Measurements from ENCODE around the gene ULBP3.

The ULBP3 gene

GRCh38 chr6:150068720-150069648 lies at the start of gene ULBP3:
TSS of gene ULBP3 (minus strand) at chr6:150069121. CDS start at chr6:150069066, 55 bp downstream.
- H3K4me3 ChIP-seq (ENCODE audit: low read length): peak within 1 kb of the TSS; percentile 81
- H3K36me3 ChIP-seq (ENCODE audit: insufficient read depth, low read depth, low read length): no peaks in the 10 kb centered on the region
- H3K4me1 ChIP-seq (ENCODE audit: insufficient read depth, low read length): no peaks in the 10 kb centered on the region
- no peak within 1 kb of the TSS for H3K27ac ChIP-seq (ENCODE audit: low read length)
- H3K27me3 ChIP-seq (ENCODE audit: insufficient read depth, low read length): peaks cover 43% of the 10 kb centered on the region
- H3K9ac ChIP-seq (ENCODE audit: low read depth, low read length): peak within 1 kb of the TSS; percentile 73
- no peaks in the 10 kb centered on the region for H3K9me3 ChIP-seq (ENCODE audit: insufficient read depth, low read depth, low read length)

- Histone ChIP-seq H3K9ac (ENCODE audit: low read depth, low read length) (no peak overlapping the region), H3K4me1 (ENCODE audit: insufficient read depth, low read length) (no peaks in the 10 kb centered on the region), H3K27me3 (ENCODE audit: insufficient read depth, low read length) (no peaks in the 10 kb centered on the region), H3K27ac (ENCODE audit: low read length) (no peak overlapping the region), H3K4me3 (ENCODE audit: low read length) (no peak overlapping the region), H3K9me3 (ENCODE audit: insufficient read depth, low read depth, low read length) (no peaks in the 10 kb centered on the region), H3K36me3 (ENCODE audit: insufficient read depth, low read depth, low read length) (no peaks in the 10 kb centered on the region)
Observed at GRCh38 chr6:150118627-150119026, 49.7 kb upstream of the ULBP3 start.

- no peaks in the 10 kb centered on the region for H3K36me3 ChIP-seq (ENCODE audit: insufficient read depth, low read depth, low read length)
- no peaks in the 10 kb centered on the region for H3K4me1 ChIP-seq (ENCODE audit: insufficient read depth, low read length)
- H3K27ac ChIP-seq (ENCODE audit: low read length): no peak overlapping the region
- H3K9ac ChIP-seq (ENCODE audit: low read depth, low read length): no peak overlapping the region
- H3K4me3 ChIP-seq (ENCODE audit: low read length): no peak overlapping the region
- H3K9me3 ChIP-seq (ENCODE audit: insufficient read depth, low read depth, low read length): no peaks in the 10 kb centered on the region
- H3K27me3 ChIP-seq (ENCODE audit: insufficient read depth, low read length): no peaks in the 10 kb centered on the region
Observed at GRCh38 chr6:150118203-150118602, 49.3 kb upstream of the ULBP3 start.

- H3K4me3 ChIP-seq (ENCODE audit: low read length): no peak overlapping the region
- H3K27me3 ChIP-seq (ENCODE audit: insufficient read depth, low read length): no peaks in the 10 kb centered on the region; the same call in 1 of the 2 replicates
- H3K4me1 ChIP-seq (ENCODE audit: insufficient read depth, low read length): no peaks in the 10 kb centered on the region
- H3K27ac ChIP-seq (ENCODE audit: low read length): no peak overlapping the region
- no peaks in the 10 kb centered on the region for H3K9me3 ChIP-seq (ENCODE audit: insufficient read depth, low read depth, low read length)
- H3K9ac ChIP-seq (ENCODE audit: low read depth, low read length): no peak overlapping the region
- H3K36me3 ChIP-seq (ENCODE audit: insufficient read depth, low read depth, low read length): no peaks in the 10 kb centered on the region
Observed at GRCh38 chr6:150116200-150116800, 47.4 kb upstream of the ULBP3 start.

GRCh38 chr6:150115769-150116168 lies 46.8 kb upstream of the ULBP3 start:
- Histone ChIP-seq H3K9me3 (ENCODE audit: insufficient read depth, low read depth, low read length) (no peaks in the 10 kb centered on the region), H3K27ac (ENCODE audit: low read length) (no peak overlapping the region), H3K36me3 (ENCODE audit: insufficient read depth, low read depth, low read length) (no peaks in the 10 kb centered on the region), H3K4me3 (ENCODE audit: low read length) (no peak overlapping the region), H3K27me3 (ENCODE audit: insufficient read depth, low read length) (no peaks in the 10 kb centered on the region; the same call in 1 of the 2 replicates), H3K9ac (ENCODE audit: low read depth, low read length) (no peak overlapping the region), H3K4me1 (ENCODE audit: insufficient read depth, low read length) (no peaks in the 10 kb centered on the region)

GRCh38 chr6:150112233-150112632 lies 43.3 kb upstream of the ULBP3 start:
- Histone ChIP-seq H3K9ac (ENCODE audit: low read depth, low read length) (no peak overlapping the region), H3K4me1 (ENCODE audit: insufficient read depth, low read length) (no peaks in the 10 kb centered on the region), H3K36me3 (ENCODE audit: insufficient read depth, low read depth, low read length) (no peaks in the 10 kb centered on the region), H3K9me3 (ENCODE audit: insufficient read depth, low read depth, low read length) (no peaks in the 10 kb centered on the region), H3K27me3 (ENCODE audit: insufficient read depth, low read length) (no peaks in the 10 kb centered on the region; the same call in 1 of the 2 replicates), H3K27ac (ENCODE audit: low read length) (no peak overlapping the region), H3K4me3 (ENCODE audit: low read length) (no peak overlapping the region)

GRCh38 chr6:150102750-150103270 lies 33.9 kb upstream of the ULBP3 start:
- Histone ChIP-seq H3K4me1 (ENCODE audit: insufficient read depth, low read length) (no peaks in the 10 kb centered on the region), H3K9me3 (ENCODE audit: insufficient read depth, low read depth, low read length) (no peaks in the 10 kb centered on the region), H3K27me3 (ENCODE audit: insufficient read depth, low read length) (no peaks in the 10 kb centered on the region), H3K4me3 (ENCODE audit: low read length) (no peak overlapping the region), H3K36me3 (ENCODE audit: insufficient read depth, low read depth, low read length) (no peaks in the 10 kb centered on the region), H3K27ac (ENCODE audit: low read length) (no peak overlapping the region), H3K9ac (ENCODE audit: low read depth, low read length) (no peak overlapping the region)

- Histone ChIP-seq H3K4me1 (ENCODE audit: insufficient read depth, low read length) (no peaks in the 10 kb centered on the region), H3K9ac (ENCODE audit: low read depth, low read length) (no peak overlapping the region), H3K27me3 (ENCODE audit: insufficient read depth, low read length) (no peaks in the 10 kb centered on the region), H3K9me3 (ENCODE audit: insufficient read depth, low read depth, low read length) (no peaks in the 10 kb centered on the region), H3K36me3 (ENCODE audit: insufficient read depth, low read depth, low read length) (no peaks in the 10 kb centered on the region), H3K4me3 (ENCODE audit: low read length) (no peak overlapping the region), H3K27ac (ENCODE audit: low read length) (no peak overlapping the region)
Observed at GRCh38 chr6:150100745-150101144, 31.8 kb upstream of the ULBP3 start.

GRCh38 chr6:150099953-150100352 lies 31.0 kb upstream of the ULBP3 start:
- no peak overlapping the region for H3K9ac ChIP-seq (ENCODE audit: low read depth, low read length)
- no peaks in the 10 kb centered on the region for H3K36me3 ChIP-seq (ENCODE audit: insufficient read depth, low read depth, low read length)
- H3K27ac ChIP-seq (ENCODE audit: low read length): no peak overlapping the region
- no peaks in the 10 kb centered on the region for H3K9me3 ChIP-seq (ENCODE audit: insufficient read depth, low read depth, low read length)
- H3K27me3 ChIP-seq (ENCODE audit: insufficient read depth, low read length): no peaks in the 10 kb centered on the region
- H3K4me1 ChIP-seq (ENCODE audit: insufficient read depth, low read length): no peaks in the 10 kb centered on the region
- H3K4me3 ChIP-seq (ENCODE audit: low read length): no peak overlapping the region

- Histone ChIP-seq H3K4me3 (ENCODE audit: low read length) (no peak overlapping the region), H3K36me3 (ENCODE audit: insufficient read depth, low read depth, low read length) (no peaks in the 10 kb centered on the region), H3K9ac (ENCODE audit: low read depth, low read length) (no peak overlapping the region), H3K27me3 (ENCODE audit: insufficient read depth, low read length) (no peaks in the 10 kb centered on the region), H3K9me3 (ENCODE audit: insufficient read depth, low read depth, low read length) (no peaks in the 10 kb centered on the region), H3K27ac (ENCODE audit: low read length) (no peak overlapping the region), H3K4me1 (ENCODE audit: insufficient read depth, low read length) (no peaks in the 10 kb centered on the region)
Observed at GRCh38 chr6:150099546-150099945, 30.6 kb upstream of the ULBP3 start.

GRCh38 chr6:150098155-150098554 lies 29.2 kb upstream of the ULBP3 start:
- H3K27ac ChIP-seq (ENCODE audit: low read length): no peak overlapping the region
- H3K36me3 ChIP-seq (ENCODE audit: insufficient read depth, low read depth, low read length): no peaks in the 10 kb centered on the region
- H3K9ac ChIP-seq (ENCODE audit: low read depth, low read length): no peak overlapping the region
- no peaks in the 10 kb centered on the region for H3K4me1 ChIP-seq (ENCODE audit: insufficient read depth, low read length)
- H3K9me3 ChIP-seq (ENCODE audit: insufficient read depth, low read depth, low read length): no peaks in the 10 kb centered on the region
- H3K4me3 ChIP-seq (ENCODE audit: low read length): no peak overlapping the region
- H3K27me3 ChIP-seq (ENCODE audit: insufficient read depth, low read length): no peaks in the 10 kb centered on the region

GRCh38 chr6:150093397-150093796 lies 24.5 kb upstream of the ULBP3 start:
- Histone ChIP-seq H3K4me3 (ENCODE audit: low read length) (no peak overlapping the region), H3K4me1 (ENCODE audit: insufficient read depth, low read length) (no peaks in the 10 kb centered on the region), H3K9ac (ENCODE audit: low read depth, low read length) (no peak overlapping the region), H3K27ac (ENCODE audit: low read length) (no peak overlapping the region), H3K36me3 (ENCODE audit: insufficient read depth, low read depth, low read length) (no peaks in the 10 kb centered on the region), H3K9me3 (ENCODE audit: insufficient read depth, low read depth, low read length) (no peaks in the 10 kb centered on the region), H3K27me3 (ENCODE audit: insufficient read depth, low read length) (no peaks in the 10 kb centered on the region)

Measured in iPS-20b (cell line).